ENCODE data around the gene CLTB.

DNA sequence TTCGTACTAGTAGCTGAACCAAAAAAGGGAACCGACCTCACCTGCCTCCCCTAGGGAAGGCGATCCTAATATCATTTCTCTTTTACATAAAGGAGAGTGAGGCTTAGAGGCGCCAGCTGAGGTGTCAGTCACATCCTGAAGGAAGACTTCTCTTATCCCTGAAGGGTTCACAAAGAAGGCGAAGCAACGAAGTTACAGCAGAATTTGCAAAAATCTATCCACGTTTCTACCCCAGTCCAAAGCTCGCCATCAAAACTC, 54.2 kb downstream of the CLTB start:
- TF ChIP-seq, protein P1, sequence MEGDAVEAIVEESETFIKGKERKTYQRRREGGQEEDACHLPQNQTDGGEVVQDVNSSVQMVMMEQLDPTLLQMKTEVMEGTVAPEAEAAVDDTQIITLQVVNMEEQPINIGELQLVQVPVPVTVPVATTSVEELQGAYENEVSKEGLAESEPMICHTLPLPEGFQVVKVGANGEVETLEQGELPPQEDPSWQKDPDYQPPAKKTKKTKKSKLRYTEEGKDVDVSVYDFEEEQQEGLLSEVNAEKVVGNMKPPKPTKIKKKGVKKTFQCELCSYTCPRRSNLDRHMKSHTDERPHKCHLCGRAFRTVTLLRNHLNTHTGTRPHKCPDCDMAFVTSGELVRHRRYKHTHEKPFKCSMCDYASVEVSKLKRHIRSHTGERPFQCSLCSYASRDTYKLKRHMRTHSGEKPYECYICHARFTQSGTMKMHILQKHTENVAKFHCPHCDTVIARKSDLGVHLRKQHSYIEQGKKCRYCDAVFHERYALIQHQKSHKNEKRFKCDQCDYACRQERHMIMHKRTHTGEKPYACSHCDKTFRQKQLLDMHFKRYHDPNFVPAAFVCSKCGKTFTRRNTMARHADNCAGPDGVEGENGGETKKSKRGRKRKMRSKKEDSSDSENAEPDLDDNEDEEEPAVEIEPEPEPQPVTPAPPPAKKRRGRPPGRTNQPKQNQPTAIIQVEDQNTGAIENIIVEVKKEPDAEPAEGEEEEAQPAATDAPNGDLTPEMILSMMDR (IDR thresholded peaks at IDR 0.05): no peak
- no peak for TF ChIP-seq POLR2A (IDR thresholded peaks at IDR 0.05)
- no peak for TF ChIP-seq EP300 (IDR thresholded peaks at IDR 0.05)

All from tibial nerve (tissue), 4 donors.